Small intestine (tissue), 7 donors: ENCODE measurements around the gene SLC7A6OS. TPM values are rescaled to one million over a fixed set of nuclear protein-coding genes. Genes with fewer than 3 reads are reported as not detected.

Experiments used
- DNase-seq, 2 donors: peaks; one replicate each; pipeline versions ENCODE4 v3.0.0 to v3.0.0-alpha.2; 2013
- FAIRE-seq: peaks from 2 replicates; lab custom pipeline; 2012; peaks lifted over from hg19 to GRCh38; lab: Jason Lieb, UNC
- H3K27ac ChIP-seq, 3 donors: one replicate each; pipeline ENCODE4 v1.5.1; 2013; ENCODE audit warnings: low read length in 2 of 3, mild to moderate bottlenecking in 2 of 3, control low read depth in 1 of 3, inconsistent platforms in 1 of 3, low read depth in 1 of 3, moderate library complexity in 1 of 3
- H3K27me3 ChIP-seq, 3 donors: one replicate each; pipeline ENCODE4 v1.6.1; 2013; ENCODE audit warnings: low read length in 3 of 3, inconsistent platforms in 1 of 3; ENCODE audit not compliant: control insufficient read depth in 3 of 3, insufficient read depth in 3 of 3
- H3K36me3 ChIP-seq, 3 donors: one replicate each; pipeline ENCODE4 v1.6.1; 2013; ENCODE audit warnings: low read length in 3 of 3, inconsistent platforms in 1 of 3, low read depth in 1 of 3, mild to moderate bottlenecking in 1 of 3, moderate library complexity in 1 of 3; ENCODE audit not compliant: control insufficient read depth in 3 of 3, insufficient read depth in 2 of 3
- H3K4me1 ChIP-seq, 3 donors: one replicate each; pipeline ENCODE4 v1.6.1; 2013; ENCODE audit warnings: low read length in 2 of 3, inconsistent platforms in 1 of 3, low read depth in 1 of 3, mild to moderate bottlenecking in 1 of 3, moderate library complexity in 1 of 3; ENCODE audit not compliant: control insufficient read depth in 3 of 3, insufficient read depth in 2 of 3
- H3K4me3 ChIP-seq, 3 donors: one replicate each; pipeline ENCODE4 v1.5.1; 2013; ENCODE audit warnings: low read length in 3 of 3, control low read depth in 1 of 3, inconsistent platforms in 1 of 3, low read depth in 1 of 3, mild to moderate bottlenecking in 1 of 3, moderate library complexity in 1 of 3
- H3K9me3 ChIP-seq, 2 donors: one replicate each; pipeline ENCODE4 v1.6.1; 2013; ENCODE audit warnings: low read depth in 1 of 2, low read length in 1 of 2; ENCODE audit not compliant: control insufficient read depth in 2 of 2, insufficient read depth in 1 of 2
- WGBS, 3 donors: extraction: QIAGEN DNeasy Blood & Tissue Kit; methylation state at CpG; one replicate each; pipeline ENCODE4 v1.1.7; 2013; 5-methylcytosine and 5-hydroxymethylcytosine counted together
- polyA plus RNA-seq, 4 donors: library from polyadenylated mRNA; stranded (reverse) in 3 of 4; unstranded in 1 of 4; fragments of 200-250 nt in 3 of 4; fragments of 120-200 nt in 1 of 4; gene quantifications; one replicate each; pipeline versions ENCODE4 v1.2.1 to v1.2.3, GENCODE V29; 2013
- donor health status: healthy with polysubstance abuse.
- donor health status: control.
- donor health status: control.
- donor health status: Bipolar disorder and iron deficiency.
- donor health status: healthy.

The SLC7A6OS gene
- polyA plus RNA-seq, 4 donors = 3.8 to 16.7 (median 5.9) TPM

DNA sequence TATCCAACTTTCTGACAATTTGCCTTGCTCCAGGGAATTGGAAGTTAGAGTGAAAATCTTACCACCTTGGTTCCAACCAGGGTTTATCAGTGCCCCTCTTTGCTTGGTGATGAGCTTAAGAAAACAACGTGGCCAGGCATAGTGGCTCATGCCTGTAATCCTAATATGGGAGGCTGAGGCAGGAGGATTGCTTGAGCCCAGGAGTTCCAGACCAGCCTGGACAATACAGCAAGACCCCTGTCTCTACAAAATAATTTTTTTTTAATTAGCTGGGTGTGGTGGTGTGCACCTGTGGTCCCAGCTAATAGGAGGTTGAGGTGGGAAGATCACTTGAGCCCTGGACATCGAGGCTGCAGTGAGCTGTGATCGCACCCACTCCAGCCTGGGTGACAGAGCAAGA lies 25.1 kb downstream of the SLC7A6OS start:
- Histone ChIP-seq H3K27ac (peak overlapping the region in 1 of 3 donors; percentile 33), H3K27me3 (no peaks in the 10 kb centered on the region), H3K36me3 (peaks cover 2 to 39% (median 10%) of the 10 kb centered on the region in 3 donors), H3K9me3 (no peaks in the 10 kb centered on the region), H3K4me1 (peaks cover 0 to 6% (median 0%) of the 10 kb centered on the region in 3 donors), H3K4me3 (no peak overlapping the region)
- FAIRE-seq (no peak), DNase-seq (no peak)
- WGBS, 3 donors = 86 to 92% (median 91%) methylated on average over 3 of the region's 3 CpGs

DNA sequence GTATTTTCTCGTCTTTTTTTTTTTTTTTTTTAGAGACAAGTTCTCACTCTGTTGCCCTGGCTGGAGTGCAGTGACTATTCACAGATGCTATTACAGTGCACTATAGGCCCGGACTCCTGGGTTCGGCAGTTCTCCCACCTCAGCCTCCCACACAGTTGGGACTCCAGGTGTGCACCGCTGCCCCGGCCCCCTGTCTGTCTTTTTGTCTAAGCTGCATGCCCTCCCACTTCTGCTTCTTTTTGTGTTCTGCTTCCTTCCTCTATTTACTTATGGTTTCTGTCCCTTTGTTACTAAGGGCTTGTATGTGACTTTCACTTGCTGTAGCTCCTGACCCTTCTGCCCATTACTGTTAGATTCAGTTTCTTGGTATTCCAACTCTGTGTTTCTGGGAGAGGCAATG lies 25.9 kb downstream of the SLC7A6OS start:
- Histone ChIP-seq H3K36me3 (peaks cover 2 to 33% (median 4%) of the 10 kb centered on the region in 3 donors), H3K27ac (peak overlapping the region in 2 of 3 donors; percentile 12 to 67), H3K9me3 (no peaks in the 10 kb centered on the region), H3K27me3 (no peaks in the 10 kb centered on the region), H3K4me1 (peaks cover 0 to 6% (median 0%) of the 10 kb centered on the region in 3 donors), H3K4me3 (no peak overlapping the region)
- DNase-seq = no peak
- WGBS, 3 donors = 59 to 79% (median 63%) methylated on average over 5 of the region's 5 CpGs
- FAIRE-seq = no peak

DNA sequence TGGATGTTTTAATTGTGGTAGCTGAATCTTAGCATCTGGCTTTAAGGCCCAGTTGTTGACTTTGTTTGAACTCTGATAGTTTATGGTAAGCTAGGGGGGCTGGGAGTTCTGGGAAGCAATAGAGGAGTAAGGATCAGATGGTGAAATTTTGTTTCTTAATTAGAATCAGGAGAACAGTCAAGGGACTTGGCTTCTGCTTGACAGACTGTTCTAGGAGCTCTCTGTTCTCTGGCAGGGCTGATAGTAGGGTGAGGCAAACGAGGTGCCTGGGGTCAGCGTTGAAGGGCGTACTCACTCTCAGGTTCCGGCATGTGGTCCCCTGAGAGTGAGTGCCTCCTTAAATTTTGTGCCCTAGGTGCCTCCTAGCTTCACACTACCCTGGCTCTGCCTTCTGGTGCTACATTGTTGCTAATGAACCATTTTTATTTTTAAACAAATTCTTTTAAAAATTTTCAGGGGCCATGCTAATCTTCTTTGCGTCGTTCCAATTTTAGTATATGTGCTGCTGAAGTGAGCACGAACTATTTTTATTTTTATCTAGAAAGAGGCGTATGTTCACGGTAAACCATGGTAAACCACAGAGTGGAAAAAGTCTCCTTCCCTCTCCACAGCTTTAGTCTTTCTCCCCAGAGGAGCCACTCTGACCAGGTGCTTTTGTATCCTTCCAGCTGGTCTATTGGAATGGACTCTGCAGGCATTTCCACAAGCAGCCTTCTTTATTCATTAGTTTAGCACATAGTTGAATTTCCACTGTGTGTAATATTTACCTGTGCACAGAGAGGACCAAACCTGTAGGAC lies 26.7 kb downstream of the SLC7A6OS start:
- 63 to 77% (median 66%) methylated on average over 9 of the region's 9 CpGs for WGBS, 3 donors
- DNase-seq (no peak), FAIRE-seq (no peak)
- peaks cover 2 to 31% (median 4%) of the 10 kb centered on the region in 3 donors for H3K36me3 ChIP-seq
- H3K27me3 ChIP-seq = no peaks in the 10 kb centered on the region
- H3K4me1 ChIP-seq = peaks cover 0 to 6% (median 0%) of the 10 kb centered on the region in 3 donors
- H3K9me3 ChIP-seq = no peaks in the 10 kb centered on the region
- no peak overlapping the region for H3K4me3 ChIP-seq
- H3K27ac ChIP-seq = peak overlapping the region in 2 of 3 donors; percentile 16 to 67

DNA sequence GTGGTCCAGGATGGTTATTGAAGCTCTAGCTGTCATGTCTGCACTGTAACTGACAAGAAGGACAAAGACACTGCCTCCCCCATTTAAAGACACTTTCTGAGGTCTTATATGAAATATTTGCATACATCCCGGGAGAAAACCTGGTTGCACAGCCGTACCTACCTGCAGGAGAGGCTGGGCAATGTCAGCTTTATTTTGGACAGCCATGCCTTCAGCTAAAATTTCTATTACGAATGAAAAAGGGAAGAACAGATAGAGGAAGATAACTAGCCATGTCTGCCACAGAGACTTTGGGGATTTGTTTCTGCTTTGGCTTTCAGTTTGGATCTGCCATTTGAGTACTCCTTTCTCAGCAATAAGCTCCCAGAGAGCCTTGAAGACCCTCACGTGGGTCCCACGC lies 27.4 kb downstream of the SLC7A6OS start:
- H3K9me3 ChIP-seq = no peaks in the 10 kb centered on the region
- no peak for DNase-seq
- WGBS, 3 donors = 70 to 74% (median 73%) methylated on average over 5 of the region's 5 CpGs
- H3K27ac ChIP-seq = peak overlapping the region in 2 of 3 donors; percentile 16 to 67
- H3K27me3 ChIP-seq = no peaks in the 10 kb centered on the region
- no peak for FAIRE-seq
- peaks cover 0 to 6% (median 0%) of the 10 kb centered on the region in 3 donors for H3K4me1 ChIP-seq
- H3K4me3 ChIP-seq = no peak overlapping the region
- H3K36me3 ChIP-seq = peaks cover 2 to 27% (median 4%) of the 10 kb centered on the region in 3 donors

DNA sequence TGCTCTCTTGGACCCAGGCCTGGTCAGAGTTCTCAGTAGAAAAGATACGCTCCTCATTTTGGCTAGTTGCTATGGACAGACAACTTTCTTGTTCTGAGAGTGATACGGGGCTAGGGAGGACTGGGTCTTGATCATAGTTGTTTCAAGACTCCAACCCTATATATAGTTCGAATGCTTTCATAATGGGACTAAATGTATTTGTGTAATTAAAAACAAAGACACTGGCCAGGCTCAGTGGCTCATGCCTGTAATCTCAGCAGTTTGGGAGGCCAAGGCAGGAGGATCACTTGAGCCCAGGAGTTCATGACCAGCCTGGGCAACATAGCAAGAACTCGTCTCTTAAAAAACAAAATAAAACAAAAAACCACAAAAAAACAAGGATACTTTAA lies 28.7 kb downstream of the SLC7A6OS start:
- no peaks in the 10 kb centered on the region for H3K27me3 ChIP-seq
- no peak overlapping the region for H3K4me3 ChIP-seq
- DNase-seq (no peak), FAIRE-seq (no peak)
- peaks cover 0 to 4% (median 0%) of the 10 kb centered on the region in 3 donors for H3K4me1 ChIP-seq
- H3K9me3 ChIP-seq = no peaks in the 10 kb centered on the region
- peaks cover 2 to 17% (median 4%) of the 10 kb centered on the region in 3 donors for H3K36me3 ChIP-seq
- no peak overlapping the region for H3K27ac ChIP-seq
- 82 to 97% (median 94%) methylated on average over 4 of the region's 4 CpGs for WGBS, 3 donors

DNA sequence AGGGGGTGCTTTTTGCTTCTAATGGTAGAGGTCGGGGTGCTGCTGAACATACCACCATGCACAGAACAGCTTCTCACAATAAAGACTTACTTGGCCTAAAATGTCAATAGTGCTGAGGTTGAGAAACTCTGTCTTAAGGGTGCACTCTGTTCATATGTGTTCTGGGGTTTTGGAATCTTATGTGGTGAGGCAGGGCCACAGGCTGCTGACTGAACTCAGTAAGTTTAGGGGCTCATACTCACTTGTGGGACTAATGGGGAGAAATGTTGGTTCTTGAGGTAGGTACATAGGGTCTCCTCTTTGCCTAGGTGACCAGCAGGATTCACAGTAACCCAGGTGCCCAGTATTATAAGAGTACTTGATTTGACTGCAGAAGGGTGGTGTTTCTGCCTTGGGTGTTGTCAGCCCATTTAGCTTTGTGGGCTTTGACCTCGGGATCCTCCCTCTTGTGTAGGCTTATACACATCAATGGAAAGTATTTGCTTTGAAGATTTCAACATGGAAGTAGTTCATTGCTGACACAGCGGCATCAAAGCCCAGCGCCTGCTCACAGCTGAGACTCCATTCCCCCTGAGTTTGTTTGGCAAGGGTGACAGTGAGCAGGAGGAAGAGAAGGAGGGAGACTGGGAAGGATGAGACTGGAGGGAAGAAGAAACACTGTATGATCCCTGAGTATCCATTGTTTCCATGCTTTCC lies 29.2 kb downstream of the SLC7A6OS start:
- Histone ChIP-seq H3K36me3 (peaks cover 2 to 17% (median 4%) of the 10 kb centered on the region in 3 donors), H3K27ac (no peak overlapping the region), H3K4me3 (no peak overlapping the region), H3K4me1 (peaks cover 0 to 4% (median 0%) of the 10 kb centered on the region in 3 donors), H3K27me3 (no peaks in the 10 kb centered on the region), H3K9me3 (no peaks in the 10 kb centered on the region)
- FAIRE-seq (no peak), DNase-seq (no peak)
- WGBS, 3 donors = 76 to 80% (median 78%) methylated on average over 4 of the region's 4 CpGs

DNA sequence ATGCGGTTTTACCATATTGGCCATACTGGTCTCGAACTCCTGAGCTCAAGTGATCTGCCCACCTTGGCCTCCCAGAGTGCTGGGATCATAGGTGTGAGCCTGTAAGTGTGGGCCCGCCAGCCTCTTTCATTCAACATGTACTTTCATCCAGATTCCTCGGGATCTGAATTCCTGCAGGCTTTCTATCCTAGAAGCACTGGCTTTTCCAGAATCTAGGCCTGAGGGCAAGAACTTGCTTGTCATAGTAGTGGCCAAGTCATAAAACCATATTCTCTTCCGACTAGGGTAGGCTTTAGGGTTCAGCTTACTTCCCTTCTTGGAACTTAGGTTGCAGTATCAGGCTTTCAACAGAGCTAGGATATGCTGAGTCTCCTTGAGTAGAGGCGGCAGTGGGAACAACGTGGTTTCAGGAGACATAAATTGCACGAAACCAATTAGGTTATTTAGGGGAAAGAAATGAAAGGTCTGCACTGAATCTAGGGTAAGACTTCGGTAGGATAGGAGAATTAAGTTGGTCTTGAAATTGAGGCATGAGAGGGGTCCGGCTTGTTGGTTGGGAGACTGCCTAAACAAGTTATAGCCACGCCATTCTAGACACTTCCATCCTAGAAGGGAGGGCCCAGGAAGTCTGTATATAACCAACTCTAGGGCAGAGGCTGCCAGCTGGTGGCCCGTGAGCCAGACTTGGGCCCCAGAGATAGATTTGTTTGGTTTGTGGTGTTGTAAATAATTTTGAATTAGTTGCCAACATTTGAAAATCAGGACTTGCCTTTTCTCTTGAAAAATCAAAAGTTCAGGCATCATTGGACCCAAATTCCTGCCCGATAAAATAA lies 30.8 kb downstream of the SLC7A6OS start:
- 84 to 85% (median 85%) methylated on average over 13 of the region's 13 CpGs for WGBS, 3 donors
- DNase-seq (no peak), FAIRE-seq (no peak)
- Histone ChIP-seq H3K4me1 (peaks cover 0 to 4% (median 0%) of the 10 kb centered on the region in 3 donors), H3K27me3 (no peaks in the 10 kb centered on the region), H3K36me3 (peaks cover 2 to 17% (median 4%) of the 10 kb centered on the region in 3 donors), H3K4me3 (no peak overlapping the region), H3K27ac (no peak overlapping the region), H3K9me3 (no peaks in the 10 kb centered on the region)

DNA sequence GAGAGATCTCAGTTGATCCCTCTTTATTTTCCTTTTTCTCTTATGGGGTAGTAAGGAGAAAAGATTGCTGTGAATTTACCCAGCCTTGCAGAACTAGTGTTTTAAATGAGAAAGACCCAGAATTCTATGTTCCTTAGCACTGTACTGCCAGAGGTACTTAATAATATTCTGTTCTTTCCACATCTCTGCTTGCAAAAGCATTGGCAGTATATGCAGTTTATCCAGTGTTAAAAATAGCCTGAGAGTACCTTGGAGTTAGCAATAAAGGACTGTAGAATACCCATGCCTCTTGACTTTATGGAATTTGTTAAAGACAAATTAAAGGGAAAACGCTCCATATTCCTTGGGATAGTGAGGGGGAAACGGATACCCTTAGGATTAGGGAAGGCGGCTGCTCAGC lies 34.5 kb downstream of the SLC7A6OS start:
- H3K36me3 ChIP-seq = peaks cover 0 to 20% (median 3%) of the 10 kb centered on the region in 3 donors
- 79 to 85% (median 82%) methylated on average over 3 of the region's 3 CpGs for WGBS, 3 donors
- no peaks in the 10 kb centered on the region for H3K9me3 ChIP-seq
- peaks cover 0 to 15% (median 0%) of the 10 kb centered on the region in 3 donors for H3K4me1 ChIP-seq
- peak overlapping the region in 1 of 3 donors; percentile 68 for H3K27ac ChIP-seq
- H3K4me3 ChIP-seq = no peak overlapping the region
- FAIRE-seq (no peak), DNase-seq (no peak)
- H3K27me3 ChIP-seq = no peaks in the 10 kb centered on the region
